GM19328 (cell line): ENCODE measurements around the gene LBHD1.
"Not testable (repeated sequence)": the region's sequence is repeated elsewhere in the genome, so short reads cannot be mapped to it uniquely, and the experiment has no call there.

ENCODE experiments used
- ATAC-seq: cut with Tn5 transposase; IDR thresholded peaks from one replicate; pipeline ENCODE4 v1.9.1; 2021; ENCODE audit warnings: mild to moderate bottlenecking, moderate library complexity; ENCODE audit not compliant: unreplicated experiment

LBHD1 gene

GRCh38 chr11:62665075-62665598, 6.9 kb downstream of the LBHD1 start, which contains the start of the genes C11orf98 and CSKMT:
TSS of gene C11orf98 (minus strand) at chr11:62665210. CDS start at chr11:62665169, 41 bp downstream.
TSS of gene CSKMT (plus strand) at chr11:62665312. CDS start at chr11:62665880, 568 bp downstream.
- peak; percentile 87 for ATAC-seq

DNA sequence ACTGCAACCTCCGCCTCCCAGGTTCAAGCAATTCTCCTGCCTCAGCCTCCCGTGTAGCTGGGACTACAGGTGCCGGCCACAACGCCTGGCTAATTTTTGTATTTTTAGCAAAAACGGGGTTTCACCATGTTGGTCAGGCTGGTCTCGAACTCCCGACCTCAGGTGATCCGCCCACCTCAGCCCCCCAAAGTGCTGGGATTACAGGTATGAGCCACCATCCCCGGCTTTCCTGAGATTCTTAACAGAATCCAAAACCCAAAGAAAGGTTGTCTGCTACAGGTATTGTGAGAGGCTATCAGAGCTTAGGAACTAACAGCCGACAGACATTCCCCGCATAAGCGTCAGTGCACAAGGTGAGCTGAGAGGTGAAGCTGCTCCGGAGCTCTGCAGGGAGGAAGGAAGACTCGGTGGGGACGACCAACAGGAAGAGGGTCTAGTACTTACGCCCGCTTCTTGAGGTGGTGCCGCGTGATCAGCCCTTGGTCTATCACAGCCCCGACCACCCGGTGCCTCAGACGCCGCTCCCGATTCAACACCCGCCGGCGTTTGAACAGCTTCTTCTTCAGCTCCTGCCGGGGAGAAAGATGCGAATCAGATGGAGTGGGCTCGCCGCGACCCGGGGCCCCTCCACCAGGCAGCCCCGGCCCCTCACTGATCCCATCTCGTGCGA, 7.5 kb downstream of the LBHD1 start:
- peak; percentile 33 for ATAC-seq

- no peak for ATAC-seq
These were observed 15.2 kb downstream of the LBHD1 start for GRCh38 chr11:62656796-62657429.

DNA sequence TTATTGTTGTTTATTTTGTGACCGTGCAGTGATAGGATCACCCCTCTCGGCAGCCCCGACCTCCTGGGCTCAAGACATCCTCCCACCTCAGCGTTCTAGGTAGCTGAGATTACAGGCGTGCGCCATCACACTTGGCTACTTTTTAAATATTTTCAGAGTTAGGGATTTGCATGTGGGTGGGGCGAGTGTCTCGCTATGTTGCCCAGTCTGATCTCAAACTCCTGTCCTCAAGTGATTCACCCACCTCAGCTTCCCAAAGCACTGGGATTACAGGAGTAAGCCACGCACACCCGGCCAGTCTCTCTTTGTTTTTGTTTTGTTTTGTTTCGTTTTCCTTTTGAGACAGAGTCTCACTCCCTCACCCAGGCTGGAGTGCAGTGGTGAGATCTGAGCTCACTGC, 17.8 kb downstream of the LBHD1 start:
- ATAC-seq = no peak

GRCh38 chr11:62652161-62653006, 19.7 kb downstream of the LBHD1 start:
- ATAC-seq = no peak

DNA sequence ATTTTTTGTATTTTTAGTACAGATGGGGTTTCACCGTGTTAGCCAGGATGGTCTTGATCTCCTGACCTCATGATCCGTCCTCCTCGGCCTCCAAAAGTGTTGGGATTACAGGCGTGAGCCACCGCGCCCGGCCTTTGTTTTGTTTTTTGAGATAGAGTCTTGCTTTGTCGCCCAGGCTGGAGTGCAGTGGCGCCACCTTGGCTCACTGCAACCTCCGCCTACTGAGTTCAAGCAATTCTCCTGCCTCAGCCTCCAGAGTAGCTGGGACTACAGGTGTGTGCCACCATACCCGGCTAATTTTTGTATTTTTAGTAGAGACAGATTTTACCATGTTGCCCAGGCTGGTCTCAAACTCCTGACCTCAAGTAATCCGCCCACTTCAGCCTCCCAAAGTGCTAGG, 21.8 kb downstream of the LBHD1 start:
- not testable (repeated sequence) for ATAC-seq

GRCh38 chr11:62649486-62649885, 22.6 kb downstream of the LBHD1 start:
- no peak for ATAC-seq

- no peak for ATAC-seq
These were observed 23.1 kb downstream of the LBHD1 start for GRCh38 chr11:62648967-62649364.

GRCh38 chr11:62648185-62648966, 23.7 kb downstream of the LBHD1 start:
- ATAC-seq = no peak

DNA sequence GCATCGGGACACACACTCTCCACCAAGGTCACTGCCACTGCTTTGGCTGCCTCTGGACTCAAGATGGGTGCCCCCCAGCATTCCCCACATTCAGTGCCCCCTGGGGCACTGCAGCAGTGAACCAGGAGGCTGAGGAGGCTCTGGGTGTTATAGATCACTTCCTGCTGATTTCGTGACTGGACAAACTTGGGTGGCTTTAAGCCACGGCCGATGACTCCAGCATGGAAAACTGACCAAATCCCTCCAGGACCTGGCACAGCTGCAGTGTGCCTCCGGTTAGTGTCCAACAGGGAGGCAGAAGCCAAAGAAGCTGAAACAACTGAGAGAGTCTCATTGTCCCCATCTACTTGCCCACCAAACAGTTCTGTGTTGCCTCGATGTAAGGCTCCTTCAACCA, 24.5 kb downstream of the LBHD1 start:
- ATAC-seq = no peak

DNA sequence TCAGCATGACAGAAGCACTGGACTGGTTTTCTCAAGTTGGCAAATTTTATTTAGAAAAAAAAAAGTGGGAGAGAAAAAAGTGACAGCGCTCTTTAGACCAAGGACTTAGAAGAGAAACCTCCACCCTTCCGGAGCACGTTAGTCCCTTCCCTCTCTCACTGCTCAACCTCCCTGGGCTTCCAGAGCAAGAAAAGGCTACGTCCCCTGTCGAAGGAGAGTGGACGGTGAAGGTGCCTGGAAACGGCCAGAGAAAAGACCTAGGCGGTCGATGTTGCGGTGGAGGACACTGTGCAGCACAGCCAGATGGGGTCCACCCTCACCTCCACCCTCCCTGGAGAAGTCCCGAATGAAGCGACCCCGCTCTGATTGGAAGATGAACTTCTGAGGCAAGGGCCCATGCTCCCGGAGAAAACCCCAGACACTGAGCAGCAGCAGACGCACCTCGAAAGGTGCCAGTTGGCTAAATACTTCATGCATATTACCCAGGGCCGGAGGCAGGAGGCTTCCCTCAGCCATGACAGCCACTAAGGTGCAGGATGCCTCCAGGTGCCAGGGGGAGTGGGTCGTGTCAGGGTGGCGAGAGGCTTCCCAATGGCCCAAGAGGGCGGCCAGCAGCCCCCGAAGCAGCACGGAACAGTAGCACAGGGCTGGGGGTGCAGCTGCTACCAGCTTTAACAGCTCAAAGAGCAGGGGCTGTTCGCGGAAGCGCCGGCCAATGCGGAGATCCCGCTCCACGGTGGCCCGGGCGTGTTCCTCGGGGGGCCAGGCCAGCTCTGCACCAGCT, 25.1 kb downstream of the LBHD1 start:
- no peak for ATAC-seq

GRCh38 chr11:62645946-62646824, 25.9 kb downstream of the LBHD1 start, which contains the start of gene GANAB:
TSS of gene GANAB (minus strand) at chr11:62646613. CDS start at chr11:62646599, 14 bp downstream.
- ATAC-seq = peak; percentile 94

- ATAC-seq = no peak
These were observed 26.5 kb downstream of the LBHD1 start for GRCh38 chr11:62645671-62645945.

DNA sequence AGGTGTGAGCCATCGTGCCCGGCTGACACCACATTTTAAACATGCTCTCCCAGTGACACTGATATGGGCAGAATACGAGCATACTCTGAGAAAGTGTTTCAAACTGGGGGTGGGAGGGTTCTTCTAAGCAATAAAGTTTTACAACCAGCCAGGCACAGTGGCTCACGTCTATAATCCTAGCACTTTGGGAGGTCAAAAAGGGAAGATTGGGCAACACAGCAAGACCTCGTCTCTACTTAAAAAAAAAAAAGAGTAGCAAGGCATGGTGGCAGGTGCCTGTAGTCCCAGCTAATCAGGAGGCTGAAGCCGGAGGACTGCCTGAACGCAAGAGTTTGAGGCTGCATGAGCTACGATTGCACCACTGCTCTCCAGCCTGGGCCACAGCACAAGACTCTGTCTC, 27.8 kb downstream of the LBHD1 start:
- ATAC-seq = no peak

DNA sequence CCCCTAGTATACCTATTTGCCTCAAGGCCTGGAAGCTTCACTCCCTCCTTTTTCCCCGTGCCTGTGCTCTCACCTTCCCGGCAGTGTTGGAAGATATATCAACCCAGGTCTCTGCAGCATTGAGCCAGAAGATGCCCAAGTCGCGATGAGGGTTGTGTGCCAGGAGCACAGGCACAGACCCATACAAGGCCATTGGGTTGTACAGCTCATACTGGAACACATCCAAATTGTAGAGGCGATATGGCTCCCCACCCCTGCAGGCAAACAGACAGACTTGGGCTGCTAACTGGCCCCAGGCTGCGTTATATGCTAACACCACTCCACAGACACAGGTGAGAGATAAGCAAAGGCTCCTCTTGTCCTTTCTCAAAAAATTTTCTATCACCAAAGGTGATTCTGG, 39.6 kb downstream of the LBHD1 start:
- no peak for ATAC-seq

DNA sequence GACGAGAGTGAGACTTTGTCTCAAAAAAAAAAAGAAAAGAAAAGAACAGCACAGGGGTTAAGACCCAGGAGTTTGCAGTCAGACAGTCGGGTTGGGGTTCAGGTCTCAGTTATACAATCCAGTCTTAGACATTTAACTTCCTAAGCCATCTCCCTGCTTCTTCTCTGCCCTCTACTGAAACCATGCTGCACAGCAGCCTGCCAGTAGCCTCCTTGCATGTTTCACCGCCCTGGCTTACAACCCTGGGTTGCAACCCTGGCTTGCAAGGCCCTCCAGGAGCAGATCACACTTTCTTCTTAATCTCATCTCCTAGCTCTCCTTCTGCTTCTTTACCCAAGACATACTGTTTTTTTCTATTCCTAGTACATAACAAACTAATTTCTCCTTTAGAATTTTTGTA, 44.4 kb downstream of the LBHD1 start:
- ATAC-seq = no peak

DNA sequence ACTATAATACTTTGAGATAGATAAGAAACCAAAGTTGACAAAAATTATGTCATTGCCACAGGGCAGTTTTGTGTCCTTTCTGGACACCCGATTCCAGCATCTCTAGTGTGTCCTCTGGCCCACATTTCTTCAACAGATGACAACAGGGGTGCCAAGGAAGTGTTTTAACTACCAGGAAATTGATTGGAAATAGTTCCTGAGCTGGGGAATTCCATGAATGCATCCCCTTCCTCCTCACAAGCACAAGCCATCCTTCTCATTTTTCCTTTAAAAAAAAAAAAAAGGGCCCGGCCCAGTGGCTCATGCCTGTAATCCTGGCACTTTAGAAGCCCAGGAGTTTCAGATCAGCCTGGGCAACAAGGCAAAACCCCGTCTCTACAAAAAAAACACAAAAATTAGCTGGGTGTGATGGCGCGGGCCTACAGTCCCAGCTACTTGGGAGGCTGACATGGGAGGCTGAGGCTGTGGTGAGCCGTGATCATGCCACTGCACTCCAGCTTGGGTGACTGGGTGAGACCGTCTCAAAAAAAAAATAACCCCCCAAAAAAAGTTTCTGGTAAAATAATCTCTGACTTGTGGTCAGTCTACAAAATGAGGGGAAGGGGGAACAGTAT, 49.5 kb downstream of the LBHD1 start:
- ATAC-seq = no peak
